ENCODE results near the gene CCDC28A.

The CCDC28A gene

DNA sequence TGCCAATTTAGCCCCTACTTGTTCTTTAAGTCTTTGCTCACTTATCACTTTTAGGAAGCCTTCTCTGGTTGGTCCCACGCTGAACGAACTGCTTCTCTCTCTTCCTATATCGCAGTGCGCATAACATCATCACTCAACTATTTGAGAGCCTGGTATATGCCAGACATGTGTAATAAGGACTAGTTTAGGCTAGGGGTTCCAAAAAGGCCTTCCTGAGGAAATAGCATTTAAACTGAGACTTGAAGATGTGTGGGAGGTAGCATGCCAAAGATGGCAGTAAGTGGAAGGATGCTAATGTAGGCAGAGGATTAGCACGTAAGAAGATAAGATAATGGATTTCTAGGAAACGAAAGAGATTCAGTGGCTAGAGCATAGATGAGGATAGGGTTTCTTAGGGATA is 4.8 kb downstream of the CCDC28A start:
- peaks cover 22% of the 10 kb centered on the region for H3K36me3 ChIP-seq
- no peak overlapping the region for H3K4me3 ChIP-seq (ENCODE audit: low read depth in 1 of 2, low read length in 1 of 2)

DNA sequence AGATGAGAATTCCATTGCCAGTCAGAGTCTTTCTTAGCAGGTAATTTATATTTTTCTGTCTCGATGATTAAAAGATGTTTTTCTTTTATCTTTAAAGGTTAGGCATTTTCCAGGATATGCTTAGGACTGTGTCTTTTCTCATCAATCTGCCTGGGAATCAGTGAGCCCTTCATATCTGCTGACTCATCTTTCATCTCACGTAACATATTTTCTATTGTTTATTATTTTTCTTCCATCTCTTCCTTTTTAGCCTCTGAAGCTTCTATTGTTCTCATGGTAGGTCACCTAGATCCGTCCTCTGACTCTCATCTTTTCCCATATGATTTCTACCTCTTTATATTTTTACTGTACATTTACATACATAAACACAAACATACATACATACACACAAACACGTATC is 8.7 kb downstream of the CCDC28A start:
- Histone ChIP-seq H3K36me3 (peaks cover 51% of the 10 kb centered on the region), H3K27me3 (no peaks in the 10 kb centered on the region), H3K4me3 (ENCODE audit: low read depth in 1 of 2, low read length in 1 of 2) (no peak overlapping the region), H3K9me3 (no peaks in the 10 kb centered on the region), H3K4me1 (ENCODE audit: control insufficient read depth in 1 of 2, insufficient read depth in 1 of 2, low read depth in 1 of 2, low read length in 1 of 2) (no peaks in the 10 kb centered on the region), H3K27ac (no peak overlapping the region)
- TF ChIP-seq, protein P1, sequence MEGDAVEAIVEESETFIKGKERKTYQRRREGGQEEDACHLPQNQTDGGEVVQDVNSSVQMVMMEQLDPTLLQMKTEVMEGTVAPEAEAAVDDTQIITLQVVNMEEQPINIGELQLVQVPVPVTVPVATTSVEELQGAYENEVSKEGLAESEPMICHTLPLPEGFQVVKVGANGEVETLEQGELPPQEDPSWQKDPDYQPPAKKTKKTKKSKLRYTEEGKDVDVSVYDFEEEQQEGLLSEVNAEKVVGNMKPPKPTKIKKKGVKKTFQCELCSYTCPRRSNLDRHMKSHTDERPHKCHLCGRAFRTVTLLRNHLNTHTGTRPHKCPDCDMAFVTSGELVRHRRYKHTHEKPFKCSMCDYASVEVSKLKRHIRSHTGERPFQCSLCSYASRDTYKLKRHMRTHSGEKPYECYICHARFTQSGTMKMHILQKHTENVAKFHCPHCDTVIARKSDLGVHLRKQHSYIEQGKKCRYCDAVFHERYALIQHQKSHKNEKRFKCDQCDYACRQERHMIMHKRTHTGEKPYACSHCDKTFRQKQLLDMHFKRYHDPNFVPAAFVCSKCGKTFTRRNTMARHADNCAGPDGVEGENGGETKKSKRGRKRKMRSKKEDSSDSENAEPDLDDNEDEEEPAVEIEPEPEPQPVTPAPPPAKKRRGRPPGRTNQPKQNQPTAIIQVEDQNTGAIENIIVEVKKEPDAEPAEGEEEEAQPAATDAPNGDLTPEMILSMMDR (IDR thresholded peaks at IDR 0.05): no peak

More for the DNA sequence above, 4.8 kb downstream of the CCDC28A start:
- no peak overlapping the region for H3K27ac ChIP-seq
- no peaks in the 10 kb centered on the region for H3K9me3 ChIP-seq
- peaks cover 8 to 9% of the 10 kb centered on the region in 2 experiments for H3K4me1 ChIP-seq (ENCODE audit: control insufficient read depth in 1 of 2, insufficient read depth in 1 of 2, low read depth in 1 of 2, low read length in 1 of 2)
- no peaks in the 10 kb centered on the region for H3K27me3 ChIP-seq
- TF ChIP-seq, protein P1 (IDR thresholded peaks at IDR 0.05): no peak

DNA sequence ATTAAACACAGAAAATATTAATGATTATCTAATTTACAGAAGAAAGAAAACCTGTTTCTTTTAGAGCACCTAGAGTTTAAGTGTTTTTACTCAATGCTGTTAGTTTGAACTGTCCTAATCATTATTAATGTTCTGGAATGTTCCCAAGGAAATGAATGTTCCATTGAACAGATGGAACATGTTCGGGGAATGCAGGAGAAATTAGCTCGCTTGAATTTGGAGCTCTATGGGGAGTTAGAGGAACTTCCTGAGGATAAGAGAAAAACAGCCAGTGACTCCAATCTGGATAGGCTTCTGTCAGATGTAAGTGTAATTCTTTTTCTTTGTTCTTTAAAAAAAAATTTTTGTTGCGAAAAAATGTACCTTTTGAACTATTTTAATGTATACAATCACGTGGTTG is 11.5 kb downstream of the CCDC28A start:
- no peaks in the 10 kb centered on the region for H3K4me1 ChIP-seq (ENCODE audit: control insufficient read depth in 1 of 2, insufficient read depth in 1 of 2, low read depth in 1 of 2, low read length in 1 of 2)
- no peaks in the 10 kb centered on the region for H3K9me3 ChIP-seq
- no peaks in the 10 kb centered on the region for H3K27me3 ChIP-seq
- no peak overlapping the region for H3K27ac ChIP-seq
- H3K4me3 ChIP-seq (ENCODE audit: low read depth in 1 of 2, low read length in 1 of 2): no peak overlapping the region
- TF ChIP-seq, protein P1 (IDR thresholded peaks at IDR 0.05): no peak
- peaks cover 73% of the 10 kb centered on the region for H3K36me3 ChIP-seq

DNA sequence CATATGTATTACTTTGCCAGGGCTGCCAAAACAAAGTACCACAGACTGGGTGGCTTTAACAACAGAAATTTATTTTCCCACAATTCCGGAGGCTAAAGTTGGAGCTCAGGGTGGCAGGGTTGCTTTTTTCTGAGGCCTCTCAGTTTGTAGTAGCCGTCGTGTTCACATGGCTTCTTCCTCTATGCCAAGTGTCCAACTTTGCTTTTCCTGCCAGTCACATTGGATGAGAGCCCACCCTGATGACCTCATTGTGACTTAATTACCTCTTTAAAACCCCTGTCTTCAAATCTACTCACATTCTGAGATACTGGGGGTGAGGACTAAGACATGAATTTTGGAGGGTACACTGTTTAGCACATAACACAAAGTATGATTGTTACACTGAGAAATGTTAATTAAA is 12.4 kb downstream of the CCDC28A start:
- H3K4me3 ChIP-seq (ENCODE audit: low read depth in 1 of 2, low read length in 1 of 2): no peak overlapping the region
- H3K9me3 ChIP-seq: no peaks in the 10 kb centered on the region
- no peaks in the 10 kb centered on the region for H3K4me1 ChIP-seq (ENCODE audit: control insufficient read depth in 1 of 2, insufficient read depth in 1 of 2, low read depth in 1 of 2, low read length in 1 of 2)
- no peak overlapping the region for H3K27ac ChIP-seq
- H3K27me3 ChIP-seq: no peaks in the 10 kb centered on the region
- peaks cover 77% of the 10 kb centered on the region for H3K36me3 ChIP-seq
- TF ChIP-seq, protein P1 (IDR thresholded peaks at IDR 0.05): no peak

DNA sequence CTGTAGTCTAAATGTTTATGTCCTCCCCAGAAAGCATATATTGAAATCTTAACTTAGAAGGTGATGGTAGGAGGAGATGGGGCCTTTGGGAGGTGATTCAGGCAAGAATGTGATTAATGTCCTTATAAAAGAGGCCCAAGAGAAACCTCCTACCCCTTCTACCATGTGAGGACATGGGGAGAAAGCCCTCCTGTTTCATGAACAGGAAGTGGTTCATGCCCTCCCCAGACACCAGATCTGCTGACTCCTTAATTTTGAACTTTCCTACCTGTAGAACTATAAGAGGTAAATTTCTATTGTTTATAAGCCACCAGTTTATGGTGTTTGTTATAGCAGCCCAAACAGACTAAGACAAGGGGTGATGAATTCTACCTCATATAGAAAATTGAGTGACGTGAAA is 13.6 kb downstream of the CCDC28A start:
- no peaks in the 10 kb centered on the region for H3K27me3 ChIP-seq
- no peaks in the 10 kb centered on the region for H3K4me1 ChIP-seq (ENCODE audit: control insufficient read depth in 1 of 2, insufficient read depth in 1 of 2, low read depth in 1 of 2, low read length in 1 of 2)
- H3K9me3 ChIP-seq: no peaks in the 10 kb centered on the region
- TF ChIP-seq, protein P1 (IDR thresholded peaks at IDR 0.05): no peak
- no peak overlapping the region for H3K27ac ChIP-seq
- H3K36me3 ChIP-seq: peaks cover 82% of the 10 kb centered on the region
- no peak overlapping the region for H3K4me3 ChIP-seq (ENCODE audit: low read depth in 1 of 2, low read length in 1 of 2)
